ENCODE measurements around the gene XPA.

GRCh38 chr9:97689401-97690180 is 7.5 kb downstream of the XPA start:
- no peak for TF ChIP-seq ZNF709 (CRISPR knock-in tag; IDR thresholded peaks at IDR 0.05)
- TF ChIP-seq EZH2 (conservative IDR thresholded peaks at IDR 0.05; ENCODE audit: low read depth, low read length), result no peak
- no peak for TF ChIP-seq THYN1 (CRISPR knock-in tag; IDR thresholded peaks at IDR 0.05; ENCODE audit: borderline replicate concordance, low read depth)
- no peak for TF ChIP-seq ZNF142 (CRISPR knock-in tag; IDR thresholded peaks at IDR 0.05)
- TF ChIP-seq CTCF (CRISPR knock-in tag; IDR thresholded peaks at IDR 0.05), result no peak
- no peak for TF ChIP-seq PCBP1 (IDR thresholded peaks at IDR 0.05; ENCODE audit: borderline replicate concordance, low read depth, low read length)
- TF ChIP-seq JUNB (CRISPR knock-in tag; IDR thresholded peaks at IDR 0.05; ENCODE audit: borderline replicate concordance), result no peak
- TF ChIP-seq TSC22D2 (CRISPR knock-in tag; IDR thresholded peaks at IDR 0.05; ENCODE audit: borderline replicate concordance), result no peak
- no peak for TF ChIP-seq CEBPB (IDR thresholded peaks at IDR 0.05; ENCODE audit: borderline replicate concordance, low read depth, low read length)
- TF ChIP-seq GPN1 (CRISPR knock-in tag; IDR thresholded peaks at IDR 0.05; ENCODE audit: borderline replicate concordance), result no peak

Measured in HepG2 (cell line).